ENCODE results near the gene FAM114A2.

GRCh38 chr5:153998768-153999167 is 39.9 kb downstream of the FAM114A2 start:
- TF ChIP-seq MXI1 (conservative IDR thresholded peaks at IDR 0.05; ENCODE audit: poor library complexity, severe bottlenecking) (no peak), CTCF (IDR thresholded peaks at IDR 0.05; ENCODE audit: poor library complexity, severe bottlenecking) (no peak), TAF1 (IDR thresholded peaks at IDR 0.05; ENCODE audit: low read depth) (no peak)
